Osteoblast (primary cell): ENCODE measurements around the gene LAD1. TPM values are rescaled to one million over a fixed set of nuclear protein-coding genes. Genes with fewer than 3 reads are reported as not detected.

Source experiments
- DNase-seq: peaks from one replicate; pipeline ENCODE4 v3.0.0; 2011; ENCODE audit warnings: low spot score, mixed read lengths; ENCODE audit not compliant: insufficient read length; ENCODE audit errors: missing footprints
- H2AFZ ChIP-seq: 2 replicates; pipeline ENCODE4 v1.6.0; 2011; ENCODE audit warnings: mild to moderate bottlenecking, low read length
- H3K27ac ChIP-seq: 2 replicates; pipeline ENCODE4 v1.5.1; 2011; ENCODE audit warnings: mild to moderate bottlenecking, low read depth, low read length, moderate library complexity
- H3K27me3 ChIP-seq: 2 replicates; pipeline ENCODE4 v1.6.0; 2012; ENCODE audit warnings: mild to moderate bottlenecking, control low read depth, inconsistent platforms, low read length, moderate library complexity; ENCODE audit not compliant: insufficient read depth
- H3K36me3 ChIP-seq: 2 replicates; pipeline ENCODE4 v1.5.1; 2011; ENCODE audit warnings: mild to moderate bottlenecking, low read length, control low read depth, moderate library complexity; ENCODE audit not compliant: insufficient read depth
- H3K4me1 ChIP-seq: 2 replicates; pipeline ENCODE4 v1.5.1; 2011; ENCODE audit warnings: mild to moderate bottlenecking, low read length, control low read depth, moderate library complexity; ENCODE audit not compliant: insufficient read depth
- H3K4me2 ChIP-seq: 2 replicates; pipeline ENCODE4 v1.6.0; 2011; ENCODE audit warnings: mild to moderate bottlenecking, low read length; ENCODE audit not compliant: insufficient read depth
- H3K4me3 ChIP-seq: fragments of 200-600 bp; sonication (generic); 3 replicates; pipeline ENCODE4 v1.5.1; 2012; ENCODE audit warnings: mild to moderate bottlenecking, low read length, inconsistent platforms; ENCODE audit not compliant: insufficient read depth
- H3K79me2 ChIP-seq: 2 replicates; pipeline ENCODE4 v1.6.0; 2012; ENCODE audit warnings: mild to moderate bottlenecking, low read length, control low read depth, inconsistent platforms; ENCODE audit not compliant: insufficient read depth
- H3K9me3 ChIP-seq: 2 replicates; pipeline ENCODE4 v1.5.1; 2011; ENCODE audit warnings: low read depth, low read length, control low read depth
- H4K20me1 ChIP-seq: 2 replicates; pipeline ENCODE4 v1.6.0; 2012; ENCODE audit warnings: mild to moderate bottlenecking, low read length, control low read depth; ENCODE audit not compliant: insufficient read depth
- total RNA-seq: library from RNA; depleted of rRNA; stranded (reverse); fragments of >200 nt; gene quantifications from 2 replicates; pipeline ENCODE4 v1.2.3, GENCODE V29; 2012
- TF ChIP-seq, protein P1 (sequence below): IDR thresholded peaks from 2 replicates; pipeline ENCODE4 v1.5.1; 2011; ENCODE audit warnings: mild to moderate bottlenecking, low read depth, low read length, moderate library complexity; ENCODE audit errors: extremely low read depth

The LAD1 gene
- total RNA-seq, 1 donor = not detected

DNA sequence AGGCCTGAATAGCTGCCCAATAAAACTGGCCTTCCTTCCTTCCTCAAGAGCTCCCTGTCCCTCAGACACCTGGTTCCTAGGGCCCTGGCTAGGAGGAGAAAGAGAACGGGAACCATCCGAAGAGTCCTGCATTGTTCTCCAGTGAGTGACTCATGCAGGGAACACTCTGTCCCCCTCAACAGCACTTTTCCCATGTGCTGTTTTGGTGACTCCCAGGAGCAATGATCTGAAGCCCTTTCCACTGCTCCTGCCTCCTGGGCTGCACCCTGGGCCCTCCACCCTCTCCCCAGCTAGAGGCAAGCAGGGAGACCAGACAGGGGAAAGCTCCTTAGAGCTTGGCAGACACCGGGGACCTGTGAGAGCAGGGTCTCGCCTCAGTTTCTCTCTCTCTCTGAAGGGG, 40.5 kb downstream of the LAD1 start:
- no peak overlapping the region for H3K27ac ChIP-seq
- no peak overlapping the region for H2AFZ ChIP-seq
- no peaks in the 10 kb centered on the region for H3K36me3 ChIP-seq
- TF ChIP-seq, protein P1, sequence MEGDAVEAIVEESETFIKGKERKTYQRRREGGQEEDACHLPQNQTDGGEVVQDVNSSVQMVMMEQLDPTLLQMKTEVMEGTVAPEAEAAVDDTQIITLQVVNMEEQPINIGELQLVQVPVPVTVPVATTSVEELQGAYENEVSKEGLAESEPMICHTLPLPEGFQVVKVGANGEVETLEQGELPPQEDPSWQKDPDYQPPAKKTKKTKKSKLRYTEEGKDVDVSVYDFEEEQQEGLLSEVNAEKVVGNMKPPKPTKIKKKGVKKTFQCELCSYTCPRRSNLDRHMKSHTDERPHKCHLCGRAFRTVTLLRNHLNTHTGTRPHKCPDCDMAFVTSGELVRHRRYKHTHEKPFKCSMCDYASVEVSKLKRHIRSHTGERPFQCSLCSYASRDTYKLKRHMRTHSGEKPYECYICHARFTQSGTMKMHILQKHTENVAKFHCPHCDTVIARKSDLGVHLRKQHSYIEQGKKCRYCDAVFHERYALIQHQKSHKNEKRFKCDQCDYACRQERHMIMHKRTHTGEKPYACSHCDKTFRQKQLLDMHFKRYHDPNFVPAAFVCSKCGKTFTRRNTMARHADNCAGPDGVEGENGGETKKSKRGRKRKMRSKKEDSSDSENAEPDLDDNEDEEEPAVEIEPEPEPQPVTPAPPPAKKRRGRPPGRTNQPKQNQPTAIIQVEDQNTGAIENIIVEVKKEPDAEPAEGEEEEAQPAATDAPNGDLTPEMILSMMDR = no peak
- no peaks in the 10 kb centered on the region for H3K4me1 ChIP-seq
- H3K27me3 ChIP-seq = peaks cover 21% of the 10 kb centered on the region
- no peak overlapping the region for H3K4me2 ChIP-seq
- no peaks in the 10 kb centered on the region for H3K79me2 ChIP-seq
- DNase-seq = peak; percentile 90
- no peaks in the 10 kb centered on the region for H3K9me3 ChIP-seq
- H3K4me3 ChIP-seq = no peak overlapping the region
- H4K20me1 ChIP-seq = no peaks in the 10 kb centered on the region

DNA sequence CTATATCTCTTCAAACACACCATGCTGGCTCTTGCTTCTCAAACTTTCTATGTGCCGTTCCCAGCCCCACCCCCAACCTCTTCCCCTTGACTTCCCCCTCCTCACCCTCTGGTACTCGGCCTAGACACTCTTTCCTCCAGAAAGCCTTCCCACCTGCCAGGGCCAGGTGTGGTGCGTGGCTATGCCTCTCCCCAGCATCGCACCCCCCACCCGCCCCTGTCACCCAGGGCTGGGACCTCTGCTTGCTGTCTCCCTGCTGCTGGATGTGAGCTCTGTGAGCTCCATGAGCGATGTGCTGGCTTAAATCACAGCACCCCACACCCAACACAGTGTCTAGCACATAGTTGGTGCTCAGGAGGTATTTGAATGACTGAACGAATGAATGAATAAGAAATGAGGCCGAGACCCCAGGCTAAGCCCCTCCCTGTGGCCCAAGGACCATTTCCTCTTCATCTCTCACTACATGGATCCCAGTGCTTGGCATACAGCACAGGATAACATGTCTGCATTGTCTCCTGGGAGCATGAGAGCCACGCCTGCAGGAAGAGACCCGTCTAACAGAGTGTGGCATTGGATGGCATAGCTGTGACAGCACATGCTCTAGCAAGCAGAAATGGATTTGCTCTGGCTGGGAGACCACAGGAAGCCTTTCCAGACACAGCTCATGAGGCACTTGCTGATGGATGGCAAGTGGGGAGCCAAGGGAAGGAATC, 41.3 kb downstream of the LAD1 start:
- Histone ChIP-seq H3K4me2 (no peak overlapping the region), H3K4me3 (no peak overlapping the region), H3K27ac (no peak overlapping the region), H3K36me3 (no peaks in the 10 kb centered on the region), H3K27me3 (peaks cover 14% of the 10 kb centered on the region), H3K79me2 (no peaks in the 10 kb centered on the region), H4K20me1 (no peaks in the 10 kb centered on the region), H3K9me3 (no peaks in the 10 kb centered on the region), H3K4me1 (no peaks in the 10 kb centered on the region), H2AFZ (no peak overlapping the region)
- TF ChIP-seq, protein P1 = no peak
- no peak for DNase-seq

DNA sequence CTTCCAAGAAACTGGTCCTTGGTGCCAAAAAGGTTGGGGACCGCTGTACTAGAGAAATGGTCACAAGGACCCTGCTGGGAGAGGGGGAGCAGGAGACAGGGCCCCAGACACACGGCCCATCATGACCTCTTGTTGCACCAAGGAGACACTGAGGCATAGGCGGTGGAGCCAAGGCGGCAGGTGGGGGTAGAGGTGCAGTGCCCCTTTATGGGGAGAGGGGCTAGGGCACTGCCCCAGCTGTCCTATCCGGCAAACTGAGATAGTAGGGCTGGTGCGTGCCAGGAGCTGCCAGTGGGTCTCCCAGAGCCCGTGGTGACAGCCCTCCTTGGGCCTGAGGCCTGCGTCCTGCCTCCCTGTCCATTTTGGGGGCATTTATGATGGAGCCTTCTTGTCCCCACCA, 41.9 kb downstream of the LAD1 start:
- H3K27me3 ChIP-seq = peaks cover 10% of the 10 kb centered on the region
- DNase-seq = no peak
- TF ChIP-seq, protein P1 = no peak
- no peaks in the 10 kb centered on the region for H3K79me2 ChIP-seq
- no peak overlapping the region for H2AFZ ChIP-seq
- no peaks in the 10 kb centered on the region for H4K20me1 ChIP-seq
- H3K4me3 ChIP-seq = no peak overlapping the region
- no peak overlapping the region for H3K4me2 ChIP-seq
- H3K4me1 ChIP-seq = no peaks in the 10 kb centered on the region
- no peaks in the 10 kb centered on the region for H3K36me3 ChIP-seq
- H3K9me3 ChIP-seq = no peaks in the 10 kb centered on the region
- H3K27ac ChIP-seq = no peak overlapping the region

DNA sequence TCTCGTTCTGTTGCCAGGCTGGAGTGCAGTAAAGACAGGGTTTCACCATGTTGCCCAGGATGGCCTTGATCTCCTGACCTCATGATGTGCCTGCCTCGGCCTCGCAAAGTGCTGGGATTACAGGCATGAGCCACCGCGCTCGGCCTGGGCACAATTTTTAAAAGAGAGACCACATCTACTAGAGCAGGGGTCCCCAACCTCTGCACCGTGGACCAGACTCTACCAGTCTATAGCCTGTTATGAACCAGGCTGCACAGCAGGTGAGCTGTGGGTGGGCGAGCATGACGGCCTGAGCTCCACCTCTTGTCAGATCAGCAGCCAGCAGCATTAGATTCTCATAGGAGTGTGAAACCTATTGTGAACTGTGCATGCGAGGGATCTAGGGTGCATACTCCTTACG, 42.4 kb downstream of the LAD1 start:
- H3K4me3 ChIP-seq = no peak overlapping the region
- H3K36me3 ChIP-seq = no peaks in the 10 kb centered on the region
- H3K79me2 ChIP-seq = no peaks in the 10 kb centered on the region
- DNase-seq = no peak
- H3K9me3 ChIP-seq = no peaks in the 10 kb centered on the region
- H3K27ac ChIP-seq = no peak overlapping the region
- peaks cover 6% of the 10 kb centered on the region for H3K27me3 ChIP-seq
- H2AFZ ChIP-seq = no peak overlapping the region
- H3K4me2 ChIP-seq = no peak overlapping the region
- no peaks in the 10 kb centered on the region for H3K4me1 ChIP-seq
- H4K20me1 ChIP-seq = no peaks in the 10 kb centered on the region
- TF ChIP-seq, protein P1 = no peak
